NCI-H446 treated with DMSO at 0.1 percent for 48 hours (cell line): ENCODE results near the gene LOC101059915.
"Not testable (repeated sequence)": the region's sequence is repeated elsewhere in the genome, so short reads cannot be mapped to it uniquely, and the experiment has no call there.

Source experiments
- DNase-seq: peaks from one replicate; lab custom pipeline; 2025; lab: John Stamatoyannopoulos, UW

The LOC101059915 gene

DNA sequence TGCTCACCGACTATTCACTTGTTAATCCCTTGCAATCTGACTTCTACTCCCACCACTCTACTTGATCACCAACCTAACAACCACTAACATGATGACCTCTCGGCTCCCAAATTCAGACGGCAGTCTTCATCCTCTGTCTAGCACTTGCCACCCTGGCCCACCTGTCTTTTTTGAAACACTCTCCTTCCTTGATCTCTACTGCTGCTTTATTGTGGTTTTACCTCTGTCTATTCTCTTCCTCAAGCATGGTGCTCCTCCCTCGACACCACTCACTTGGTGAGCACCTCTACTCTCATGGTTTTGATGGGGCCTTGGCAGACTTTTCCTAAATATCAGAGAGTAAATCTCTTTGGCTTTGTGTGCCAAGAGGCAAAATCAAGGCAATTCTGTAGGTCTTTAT is 27.3 kb upstream of the LOC101059915 start:
- no peak for DNase-seq

DNA sequence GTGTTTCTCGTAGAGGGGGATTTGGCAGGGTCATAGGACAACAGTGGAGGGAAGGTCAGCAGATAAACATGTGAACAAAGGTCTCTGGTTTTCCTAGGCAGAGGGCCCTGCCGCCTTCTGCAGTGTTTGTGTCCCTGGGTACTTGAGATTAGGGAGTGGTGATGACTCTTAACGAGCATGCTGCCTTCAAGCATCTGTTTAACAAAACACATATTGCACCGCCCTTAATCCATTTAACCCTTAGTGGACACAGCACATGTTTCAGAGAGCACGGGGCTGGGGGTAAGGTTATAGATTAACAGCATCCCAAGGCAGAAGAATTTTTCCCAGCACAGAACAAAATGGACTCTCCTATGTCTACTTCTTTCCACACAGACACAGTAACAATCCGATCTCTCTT is 22.9 kb upstream of the LOC101059915 start:
- DNase-seq = not testable (repeated sequence)

DNA sequence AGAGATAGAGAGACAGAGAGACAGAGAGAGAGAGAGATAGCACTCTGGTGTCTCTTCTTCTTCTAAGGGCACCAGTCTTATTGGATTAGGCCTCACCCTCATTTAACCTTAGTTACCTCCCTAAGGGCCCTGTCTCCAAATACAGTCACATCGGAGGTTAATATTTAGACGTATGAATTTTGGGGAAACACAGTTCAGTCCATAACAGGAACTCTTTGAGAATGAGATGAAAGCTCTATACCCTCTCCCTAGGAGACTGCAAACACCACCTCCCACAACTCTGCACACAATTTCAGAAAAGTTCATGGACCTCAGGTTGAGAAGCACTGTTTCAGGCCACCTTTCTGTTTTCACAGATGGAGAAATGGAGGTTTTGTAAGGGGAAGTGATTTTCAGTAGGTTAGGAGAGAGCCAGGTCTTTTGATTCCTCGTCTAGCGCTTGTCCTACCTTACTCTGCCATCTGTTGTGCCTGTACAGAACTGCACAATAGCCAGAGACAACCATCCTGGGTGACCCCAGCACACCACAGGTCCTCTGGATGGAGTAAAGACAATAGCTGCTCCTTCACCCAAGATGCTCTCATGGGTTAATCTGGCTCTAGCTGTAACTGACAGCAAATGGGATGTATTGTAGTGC is 16.9 kb upstream of the LOC101059915 start:
- DNase-seq = no peak

DNA sequence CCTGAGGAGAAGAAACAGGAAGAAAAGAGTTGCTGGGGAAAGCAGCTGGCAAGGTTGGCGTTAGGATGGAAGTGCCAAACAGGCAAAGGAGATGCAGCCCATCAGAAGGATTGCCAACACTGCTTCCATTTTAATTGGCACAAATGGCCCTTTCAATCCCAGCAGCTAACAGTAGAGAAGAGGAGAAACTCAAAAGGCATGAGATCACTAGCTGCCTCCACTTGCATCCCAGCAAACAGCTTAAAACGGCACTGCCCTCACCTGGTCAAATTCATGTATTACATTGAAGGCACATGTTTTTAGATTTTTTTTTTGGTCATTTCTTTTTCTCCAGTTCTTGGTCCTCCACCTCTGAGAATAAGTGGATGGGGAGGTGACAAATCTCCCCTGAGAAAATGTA is 14.9 kb upstream of the LOC101059915 start:
- DNase-seq = peak; percentile 5

DNA sequence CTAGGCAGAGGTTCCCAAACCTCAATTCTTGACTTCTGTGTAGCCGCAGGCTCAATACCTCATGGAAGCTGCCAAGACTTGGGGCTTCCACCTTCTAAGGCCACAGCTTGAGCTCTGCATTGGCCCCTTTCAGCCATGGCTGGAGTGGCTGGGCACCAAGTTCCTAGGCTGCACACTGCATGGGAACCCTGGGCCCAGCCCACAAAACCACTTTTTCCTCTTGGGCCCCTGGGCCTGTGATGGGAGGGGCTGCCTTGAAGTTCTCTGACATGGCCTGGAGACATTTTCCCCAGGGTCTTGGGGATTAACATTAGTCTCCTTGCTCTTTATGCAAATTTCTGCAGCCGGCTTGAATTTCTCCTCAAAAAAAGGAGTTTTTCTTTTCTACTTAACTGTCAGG is 14.0 kb upstream of the LOC101059915 start:
- DNase-seq = no peak

DNA sequence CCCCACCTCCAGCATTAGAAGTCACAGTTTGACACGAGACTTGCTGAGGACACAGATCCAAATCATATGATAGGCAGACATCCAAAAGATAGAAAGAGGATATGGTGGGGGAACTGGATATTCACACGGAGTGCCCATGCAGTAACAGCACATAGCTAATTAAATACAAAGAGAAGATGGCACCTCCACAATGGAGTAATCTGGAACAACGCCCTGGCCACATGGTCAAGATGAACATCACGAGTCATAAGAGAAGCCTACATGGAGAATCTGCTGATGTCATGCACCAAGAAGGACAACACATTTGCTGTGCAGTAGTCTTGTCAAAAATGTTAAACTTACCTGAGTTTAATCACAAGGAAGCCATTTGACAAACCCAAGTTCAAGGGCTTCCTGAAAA is 10.1 kb upstream of the LOC101059915 start:
- DNase-seq = no peak

GRCh38 chrX:71659342-71659741 is 8.0 kb upstream of the LOC101059915 start:
- no peak for DNase-seq

DNA sequence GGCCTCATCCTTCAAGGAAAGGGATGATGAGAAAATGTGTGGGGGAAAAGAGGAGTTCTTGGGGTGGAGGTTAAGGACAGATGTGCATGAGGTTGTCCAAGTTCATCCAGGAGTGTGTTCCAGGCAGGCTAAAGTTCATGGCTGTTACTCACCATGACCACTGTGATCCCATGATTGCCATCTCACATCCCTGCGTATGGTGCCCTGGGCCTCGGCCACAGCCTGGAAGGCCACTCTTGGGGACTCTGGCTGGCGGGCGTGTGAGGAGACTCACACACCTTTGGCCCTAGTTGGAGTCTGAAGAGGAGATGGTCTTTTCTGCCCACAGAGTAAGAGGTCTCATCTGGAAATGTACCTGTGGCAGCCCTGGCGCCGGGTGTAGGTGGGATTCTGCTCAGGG is 7.4 kb upstream of the LOC101059915 start:
- DNase-seq = no peak

DNA sequence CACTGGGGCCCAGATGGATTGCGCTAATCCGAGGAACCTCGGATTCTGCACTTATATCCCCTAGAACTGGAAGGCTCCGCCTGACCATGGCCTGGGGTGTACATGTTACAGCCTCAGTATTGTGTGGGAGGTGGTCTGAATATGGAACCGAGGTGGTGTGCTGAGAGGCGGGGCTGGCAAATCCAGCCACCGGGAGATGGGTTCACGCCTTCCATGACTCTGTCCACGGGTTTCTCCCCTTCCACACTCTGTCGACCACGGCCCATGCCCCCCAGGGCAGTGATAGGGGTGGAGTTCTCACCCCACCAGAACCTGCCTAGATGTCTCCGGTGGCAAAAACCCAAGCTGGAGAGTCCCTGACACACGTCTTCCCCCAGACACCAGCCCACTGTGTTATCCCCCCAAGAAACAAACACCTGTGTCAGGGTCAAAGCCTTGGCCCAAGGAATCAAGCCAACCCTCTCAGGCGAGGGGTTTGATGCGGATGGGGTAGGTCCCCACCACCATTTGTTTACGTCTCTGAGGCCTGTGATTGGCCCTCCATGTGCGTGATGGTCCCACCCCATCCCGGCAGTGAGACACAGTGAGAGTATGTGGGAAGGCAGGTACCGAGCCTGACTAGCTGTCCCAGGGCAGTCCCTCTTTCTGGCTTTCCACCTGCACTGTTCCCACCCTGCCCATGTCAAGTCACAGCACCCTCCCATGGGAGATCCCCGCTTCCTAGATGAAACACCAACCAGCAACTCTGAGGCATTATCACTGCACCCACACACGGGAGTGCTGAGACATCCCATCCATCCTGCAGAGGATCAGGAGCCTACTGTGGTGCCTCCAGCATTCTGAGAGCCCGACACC is 6.6 kb upstream of the LOC101059915 start:
- no peak for DNase-seq

DNA sequence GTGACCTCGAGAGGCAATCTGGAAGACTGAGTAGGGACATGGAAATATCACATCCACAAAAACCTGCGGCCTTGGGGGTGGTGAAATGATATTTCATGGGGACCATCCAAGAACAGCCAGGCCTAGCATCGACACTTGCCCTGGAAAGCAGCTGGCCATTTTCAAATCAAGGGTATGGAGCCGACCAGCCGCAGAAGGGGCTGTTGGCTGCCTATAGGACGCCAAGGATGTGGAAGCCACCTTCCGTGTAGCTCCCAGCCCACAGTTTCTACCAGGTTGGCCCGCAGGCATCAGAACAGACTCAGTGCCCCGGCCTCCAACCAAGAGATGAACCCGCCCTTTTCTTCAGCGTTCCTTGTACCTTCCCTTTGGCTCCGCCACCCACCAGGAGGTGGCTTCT is 5.4 kb upstream of the LOC101059915 start:
- DNase-seq = no peak

DNA sequence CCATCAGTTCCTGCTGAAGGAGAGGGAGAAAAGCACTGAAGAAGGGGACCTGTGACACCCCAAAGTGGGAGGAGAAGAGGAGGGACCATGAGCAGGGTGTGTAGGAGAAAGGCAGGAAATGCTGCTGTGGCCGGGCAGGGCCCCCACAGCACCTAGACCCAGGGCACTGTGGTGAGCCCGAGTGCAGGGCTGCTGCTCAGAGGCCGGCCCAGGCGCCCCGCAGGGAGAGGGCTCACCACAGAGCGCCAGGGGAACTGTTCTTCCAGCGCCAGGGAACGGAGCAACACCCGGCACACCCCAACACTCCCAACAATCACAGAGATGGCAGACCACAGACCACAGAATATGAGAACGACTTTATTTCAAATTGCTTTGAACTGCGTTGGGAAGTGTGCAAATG is 4.7 kb upstream of the LOC101059915 start:
- DNase-seq = not testable (repeated sequence)

- DNase-seq = not testable (repeated sequence)
Measured at GRCh38 chrX:71663238-71663637, 4.1 kb upstream of the LOC101059915 start.

DNA sequence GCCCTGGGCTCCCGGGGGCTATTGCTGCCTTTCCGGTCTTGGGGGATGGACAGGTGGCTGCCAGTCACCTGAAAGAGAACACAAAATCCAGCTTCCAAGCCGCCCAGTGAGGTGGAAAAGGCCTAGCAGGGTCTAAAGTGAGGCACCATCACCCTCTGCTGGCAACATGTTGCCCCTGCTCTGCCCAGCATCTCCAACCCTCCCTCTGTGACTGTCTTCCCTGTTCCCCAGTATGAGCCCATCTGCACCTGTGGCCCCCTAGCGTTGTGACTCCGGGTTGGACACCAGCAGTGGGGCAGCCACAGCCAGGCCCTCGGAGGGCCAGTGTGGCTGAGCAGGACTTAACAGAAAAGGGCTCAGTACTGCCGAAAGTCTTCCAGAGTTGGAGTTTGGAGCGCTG is 3.1 kb upstream of the LOC101059915 start:
- not testable (repeated sequence) for DNase-seq

DNA sequence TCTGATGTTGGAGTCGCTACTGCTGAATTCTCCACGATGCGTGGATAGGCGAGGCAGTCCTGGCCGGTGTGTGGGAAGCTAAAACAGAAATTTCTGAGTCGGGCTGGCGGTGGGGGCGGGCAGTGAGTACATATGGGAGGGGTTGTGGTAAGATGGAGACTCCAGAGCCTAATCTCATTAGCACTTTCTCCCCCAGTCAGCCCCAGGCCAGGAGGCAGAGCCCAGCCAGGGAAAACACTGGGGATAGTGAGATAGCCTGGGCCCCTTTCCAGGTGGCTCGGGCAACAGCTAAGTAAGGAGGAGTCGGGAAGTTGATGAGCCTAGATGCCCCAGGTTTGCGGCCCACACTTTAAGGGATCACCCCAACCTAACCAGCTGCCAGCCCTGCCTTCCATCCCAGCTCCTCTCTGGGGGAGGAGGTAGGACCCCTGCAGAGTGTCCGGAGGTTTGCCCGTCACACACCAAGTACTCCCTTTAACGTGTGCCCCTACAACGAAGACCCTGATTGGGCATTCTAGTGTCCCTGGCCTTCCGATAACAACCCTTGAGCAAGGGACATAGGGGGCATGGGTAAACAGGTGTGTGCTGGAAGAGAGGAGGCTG is 2.4 kb upstream of the LOC101059915 start:
- no peak for DNase-seq

DNA sequence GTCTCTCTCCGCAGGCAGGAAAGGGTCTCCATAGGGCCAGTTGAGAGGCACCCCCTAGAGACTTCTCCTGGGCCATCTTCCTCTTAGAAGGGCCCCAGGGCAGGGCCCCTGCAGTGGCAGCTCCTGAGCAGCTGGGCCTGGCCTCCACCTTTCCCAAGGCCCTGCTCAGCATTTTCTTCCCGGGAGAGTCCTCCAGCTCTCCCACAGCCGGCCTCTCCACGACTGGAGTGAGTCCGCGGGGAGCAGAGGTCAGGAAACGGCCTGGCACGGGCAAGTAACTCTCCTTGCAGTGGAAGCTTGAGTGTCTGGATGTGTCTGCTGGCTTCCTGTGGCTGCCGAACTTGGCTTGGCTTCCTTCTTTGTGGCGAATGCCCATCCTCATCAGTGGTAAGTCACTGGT is 1.6 kb upstream of the LOC101059915 start:
- no peak for DNase-seq

GRCh38 chrX:71666240-71667223 is 814 bp upstream of the LOC101059915 start:
- DNase-seq = peak; percentile 70

DNA sequence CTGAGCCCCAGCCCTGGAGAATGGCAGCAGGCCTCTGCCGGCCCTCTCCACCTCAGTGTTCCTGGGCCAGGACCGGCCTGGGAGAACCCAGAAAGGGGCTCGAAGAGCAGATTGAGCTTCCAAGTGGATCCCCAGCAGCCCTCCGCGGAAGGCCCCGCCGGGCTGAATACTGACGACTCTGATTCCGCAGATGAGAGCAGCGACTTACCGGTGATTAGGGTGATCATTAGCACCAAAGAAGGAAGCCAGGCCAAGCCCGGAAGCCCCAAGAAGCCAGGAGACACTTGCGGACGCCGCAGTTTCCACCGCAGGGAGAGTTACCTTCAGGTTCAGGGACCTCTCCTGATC is 876 bp downstream of the LOC101059915 start:
- no peak for DNase-seq

- DNase-seq = no peak
Measured at GRCh38 chrX:71669492-71669891, 2.1 kb downstream of the LOC101059915 start.

DNA sequence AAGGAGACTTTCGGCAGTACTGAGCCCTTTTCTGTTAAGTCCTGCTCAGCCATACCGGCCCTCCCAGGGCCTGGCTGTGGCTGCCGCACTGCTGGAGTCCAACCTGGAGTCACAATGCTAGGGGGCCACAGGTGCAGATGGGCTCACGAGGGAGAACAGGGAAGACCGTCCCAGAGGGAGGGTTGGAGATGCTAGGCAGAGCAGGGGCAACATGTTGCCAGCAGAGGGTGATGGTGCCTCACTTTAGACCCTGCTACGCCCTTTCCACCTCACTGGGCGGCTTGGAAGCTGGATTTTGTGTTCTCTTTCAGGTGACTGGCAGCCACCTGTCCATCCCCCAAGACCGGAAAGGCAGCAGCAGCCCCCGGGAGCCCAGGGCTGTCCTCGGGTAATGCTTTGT is 2.6 kb downstream of the LOC101059915 start:
- DNase-seq = not testable (repeated sequence)

DNA sequence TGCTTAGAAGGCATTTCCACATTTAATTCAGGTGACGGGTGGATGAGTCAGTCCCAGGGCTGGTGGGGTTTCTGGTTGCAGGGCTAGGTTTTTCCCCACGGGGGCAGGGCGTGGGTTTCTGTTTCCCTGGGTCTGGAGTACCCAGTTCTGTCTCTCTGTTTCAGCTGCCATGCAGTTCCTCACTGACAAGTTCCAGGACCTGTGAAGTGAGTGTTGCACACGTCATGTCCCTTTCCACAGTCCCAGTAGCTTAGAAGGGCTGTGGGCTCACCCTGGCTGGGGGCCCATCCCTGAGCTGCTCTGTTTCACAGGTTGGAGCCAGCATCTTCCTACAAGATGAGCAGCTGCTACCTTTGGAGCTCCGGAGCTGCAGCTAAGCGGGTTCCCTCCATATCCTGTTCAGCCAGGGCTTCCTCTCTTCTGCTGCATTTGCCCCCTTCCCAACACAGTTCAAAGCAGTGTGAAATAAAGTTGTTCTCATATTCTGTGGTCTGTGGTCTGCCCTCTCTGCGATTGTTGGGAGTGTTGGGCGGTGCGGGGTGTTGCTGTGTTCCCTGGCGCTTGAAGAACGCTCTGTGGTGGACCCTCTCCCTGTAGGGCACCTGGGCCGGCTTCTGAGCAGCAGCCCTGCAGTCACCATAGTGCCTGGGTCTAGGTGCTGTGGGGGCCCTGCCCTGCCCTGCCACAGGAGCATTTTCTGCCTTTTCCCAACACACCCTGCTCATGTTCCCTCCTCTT is 3.9 kb downstream of the LOC101059915 start:
- DNase-seq = no peak

DNA sequence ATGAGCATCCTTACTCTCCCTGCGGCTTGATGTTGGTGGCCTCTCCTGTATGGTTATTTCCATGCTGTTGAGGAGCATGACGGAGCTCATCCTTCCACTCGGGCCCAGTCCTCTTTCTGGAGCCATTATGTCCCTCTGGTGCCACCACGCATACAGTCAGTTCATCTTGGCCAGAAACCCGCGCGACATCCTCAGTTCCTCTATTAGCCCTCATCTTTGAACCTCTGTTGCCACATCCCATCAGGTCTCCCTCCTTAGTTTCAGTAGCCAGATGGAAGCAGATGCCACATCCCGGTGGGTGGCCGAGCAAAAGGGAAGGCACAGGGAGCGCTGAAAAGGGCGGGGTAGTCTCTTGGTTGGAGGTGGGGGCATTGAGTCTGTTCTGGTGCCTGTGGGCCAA is 4.6 kb downstream of the LOC101059915 start:
- DNase-seq = no peak
